Keratinocyte (primary cell): ENCODE data around the gene TCF7. TPM values are rescaled to one million over a fixed set of nuclear protein-coding genes. Genes with fewer than 3 reads are reported as not detected.
A peak's percentile ranks its signal among the peaks of the same experiment; 100 is the strongest.

Source experiments
- DNase-seq: peaks from one replicate; pipeline ENCODE4 v3.0.0-alpha.2; 2011; ENCODE audit warnings: low read depth, missing footprints, low spot score
- FAIRE-seq: peaks from 2 replicates; lab custom pipeline; 2011; peaks lifted over from hg19 to GRCh38; lab: Jason Lieb, UNC
- H2AFZ ChIP-seq: 2 replicates; pipeline ENCODE4 v1.6.0; 2012; ENCODE audit warnings: low read length, control low read depth, inconsistent platforms; ENCODE audit not compliant: control insufficient read depth
- H3K27ac ChIP-seq: 2 replicates; pipeline ENCODE4 v1.5.1; 2011; ENCODE audit warnings: low read length; ENCODE audit not compliant: control insufficient read depth, insufficient read depth
- H3K27me3 ChIP-seq: 3 replicates; pipeline ENCODE4 v1.6.0; 2011; ENCODE audit warnings: low read length; ENCODE audit not compliant: control insufficient read depth, insufficient read depth; ENCODE audit errors: extremely low read depth
- H3K36me3 ChIP-seq, 2 experiments: 2 replicates in 1 of 2; 3 replicates in 1 of 2; pipeline ENCODE4 v1.5.1; 2011; ENCODE audit warnings: low read length in 2 of 2, mild to moderate bottlenecking in 1 of 2; ENCODE audit not compliant: control insufficient read depth in 2 of 2, insufficient read depth in 2 of 2; ENCODE audit errors: extremely low read depth in 1 of 2
- H3K4me1 ChIP-seq: 3 replicates; pipeline ENCODE4 v1.5.1; 2011; ENCODE audit warnings: low read length; ENCODE audit not compliant: control insufficient read depth, insufficient read depth; ENCODE audit errors: extremely low read depth
- H3K4me2 ChIP-seq: 3 replicates; pipeline ENCODE4 v1.6.0; 2011; ENCODE audit warnings: low read depth, low read length; ENCODE audit not compliant: control insufficient read depth, insufficient read depth; ENCODE audit errors: extremely low read depth
- H3K4me3 ChIP-seq, 3 experiments: fragments of 200-600 bp in 1 of 3; sonication (generic) in 1 of 3; 2 replicates in 2 of 3; 3 replicates in 1 of 3; pipeline ENCODE4 v1.5.1; 2011 to 2016; ENCODE audit warnings: low read length in 3 of 3, mild to moderate bottlenecking in 3 of 3, control low read depth in 2 of 3, inconsistent platforms in 1 of 3, low read depth in 1 of 3, mixed read lengths in 1 of 3, mixed run types in 1 of 3, moderate library complexity in 1 of 3; ENCODE audit not compliant: control insufficient read depth in 2 of 3, insufficient read depth in 2 of 3; ENCODE audit errors: extremely low read depth in 1 of 3
- H3K79me2 ChIP-seq: 2 replicates; pipeline ENCODE4 v1.6.0; 2012; ENCODE audit warnings: low read length; ENCODE audit not compliant: control insufficient read depth, insufficient read depth
- H3K9ac ChIP-seq: 3 replicates; pipeline ENCODE4 v1.6.0; 2011; ENCODE audit warnings: low read length; ENCODE audit not compliant: control insufficient read depth, insufficient read depth; ENCODE audit errors: extremely low read depth
- H3K9me1 ChIP-seq: 3 replicates; pipeline ENCODE4 v1.6.0; 2011; ENCODE audit warnings: low read length; ENCODE audit not compliant: control insufficient read depth, insufficient read depth; ENCODE audit errors: extremely low read depth
- H3K9me3 ChIP-seq: 2 replicates; pipeline ENCODE4 v1.5.1; 2012; ENCODE audit warnings: low read depth, low read length; ENCODE audit not compliant: control insufficient read depth
- H4K20me1 ChIP-seq: 3 replicates; pipeline ENCODE4 v1.6.0; 2011; ENCODE audit warnings: low read length; ENCODE audit not compliant: control insufficient read depth, insufficient read depth; ENCODE audit errors: extremely low read depth
- CTCF ChIP-seq, 3 experiments: IDR thresholded peaks in 1 of 3; conservative IDR thresholded peaks in 1 of 3; optimal IDR thresholded peaks in 1 of 3; 2 replicates in 2 of 3; 3 replicates in 1 of 3; pipeline versions ENCODE3 to v1.5.1; 2011; ENCODE audit warnings: low read length in 3 of 3, mild to moderate bottlenecking in 3 of 3, moderate library complexity in 2 of 3, control low read depth in 1 of 3, inconsistent platforms in 1 of 3; ENCODE audit not compliant: insufficient read depth in 2 of 3; ENCODE audit errors: extremely low read depth in 1 of 3
- EZH2 ChIP-seq: IDR thresholded peaks from one replicate; pipeline ENCODE4 v1.6.1; 2012; ENCODE audit warnings: inconsistent platforms, mild to moderate bottlenecking, low read length, moderate library complexity
- dilution Hi-C: fragments of 300-500 bp; cut with MboI; formaldehyde crosslinking; loops from one replicate; pipeline ENCODE4 v1.7.0; 2020; ENCODE audit warnings: low sequenced_read_pairs; ENCODE audit not compliant: extremely low pct_ligation_motif_present
- polyA plus RNA-seq, 5 experiments: library from polyadenylated mRNA; depleted of rRNA in 3 of 5; stranded (reverse) in 3 of 5; stranded (forward) in 1 of 5; unstranded in 1 of 5; fragments of >200 nt; gene quantifications; 1 replicate in 1 of 5; 2 replicates in 3 of 5; 3 replicates in 1 of 5; pipeline versions ENCODE4 v1.2.1 to v1.2.3, GENCODE V29; 2011 to 2012; ENCODE audit warnings: missing spikeins in 2 of 5, low read depth in 1 of 5, low replicate concordance in 1 of 5

The TCF7 gene
- polyA plus RNA-seq, 1 donor (not counting 4 experiments of a cell fraction or from before 2014, with no cell fraction given), result 0.84 TPM

GRCh38 chr5:134174841-134175839 lies 60.7 kb downstream of the TCF7 start:
- Histone ChIP-seq H3K4me3 (peak overlapping the region; percentile 84 to 97 (median 91)), H3K4me1 (peaks cover 17% of the 10 kb centered on the region), H3K27me3 (no peaks in the 10 kb centered on the region), H3K79me2 (peaks cover 64% of the 10 kb centered on the region), H3K9me1 (no peaks in the 10 kb centered on the region), H4K20me1 (peaks cover 12% of the 10 kb centered on the region), H3K9ac (peak overlapping the region; percentile 97), H3K4me2 (peak overlapping the region; percentile 96), H2AFZ (no peak overlapping the region), H3K9me3 (no peaks in the 10 kb centered on the region), H3K36me3 (peaks cover 3 to 10% of the 10 kb centered on the region in 2 experiments), H3K27ac (peak overlapping the region; percentile 96)
- TF ChIP-seq CTCF (optimal IDR thresholded peaks at IDR 0.05 in 1 of 3, IDR thresholded peaks at IDR 0.05 in 1 of 3, conservative IDR thresholded peaks at IDR 0.05 in 1 of 3; ENCODE audit: extremely low read depth in 1 of 3, insufficient read depth in 2 of 3, low read length in 3 of 3), result no peak
- TF ChIP-seq EZH2, result no peak
- FAIRE-seq (no peak), DNase-seq (no peak)
- dilution Hi-C loops, result no loop called here

GRCh38 chr5:134175921-134176510 lies 61.5 kb downstream of the TCF7 start:
- H2AFZ ChIP-seq, result no peak overlapping the region
- DNase-seq, result no peak
- no peaks in the 10 kb centered on the region for H3K9me3 ChIP-seq
- peak overlapping the region; percentile 97 for H3K9ac ChIP-seq
- H4K20me1 ChIP-seq, result peaks cover 12% of the 10 kb centered on the region
- peaks cover 55% of the 10 kb centered on the region for H3K79me2 ChIP-seq
- dilution Hi-C loops, result no loop called here
- TF ChIP-seq EZH2 (no peak), CTCF (optimal IDR thresholded peaks at IDR 0.05 in 1 of 3, IDR thresholded peaks at IDR 0.05 in 1 of 3, conservative IDR thresholded peaks at IDR 0.05 in 1 of 3; ENCODE audit: extremely low read depth in 1 of 3, insufficient read depth in 2 of 3, low read length in 3 of 3) (no peak)
- H3K36me3 ChIP-seq, result peaks cover 0 to 8% of the 10 kb centered on the region in 2 experiments
- H3K4me1 ChIP-seq, result peaks cover 17% of the 10 kb centered on the region
- no peak for FAIRE-seq
- H3K4me3 ChIP-seq, result peak overlapping the region; percentile 84 to 97 (median 91)
- H3K27ac ChIP-seq, result peak overlapping the region; percentile 96
- peak overlapping the region; percentile 96 for H3K4me2 ChIP-seq
- no peaks in the 10 kb centered on the region for H3K27me3 ChIP-seq
- no peaks in the 10 kb centered on the region for H3K9me1 ChIP-seq
